ENCODE data around the gene GNAS-AS1.

GNAS-AS1 gene

GRCh38 chr20:58800134-58800871 is 50.4 kb downstream of the GNAS-AS1 start:
- no peak for TF ChIP-seq CTCF (IDR thresholded peaks at IDR 0.05; ENCODE audit: low read depth, low read length)
- TF ChIP-seq POLR2A (IDR thresholded peaks at IDR 0.05; ENCODE audit: extremely low read depth, insufficient read length): no peak
- no peak for TF ChIP-seq MYC (IDR thresholded peaks at IDR 0.05; ENCODE audit: low read depth, low read length)
- no peak for DNase-seq (ENCODE audit: low read depth)

GRCh38 chr20:58797371-58798338 is 53.0 kb downstream of the GNAS-AS1 start:
- DNase-seq (ENCODE audit: low read depth): no peak
- TF ChIP-seq CTCF (IDR thresholded peaks at IDR 0.05; ENCODE audit: low read depth, low read length) (no peak), MYC (IDR thresholded peaks at IDR 0.05; ENCODE audit: low read depth, low read length) (no peak), POLR2A (IDR thresholded peaks at IDR 0.05; ENCODE audit: extremely low read depth, insufficient read length) (no peak), MAX (IDR thresholded peaks at IDR 0.05; ENCODE audit: low read depth, low read length) (no peak)
- no peak overlapping the region for H3K4me3 ChIP-seq (ENCODE audit: low read depth, low read length)

More at GRCh38 chr20:58800134-58800871, 50.4 kb downstream of the GNAS-AS1 start:
- H3K4me3 ChIP-seq (ENCODE audit: low read depth, low read length): no peak overlapping the region

- no peak overlapping the region for H3K4me3 ChIP-seq (ENCODE audit: low read depth, low read length)
- DNase-seq (ENCODE audit: low read depth): no peak
- TF ChIP-seq MAX (IDR thresholded peaks at IDR 0.05; ENCODE audit: low read depth, low read length) (no peak), POLR2A (IDR thresholded peaks at IDR 0.05; ENCODE audit: extremely low read depth, insufficient read length) (no peak), CTCF (IDR thresholded peaks at IDR 0.05; ENCODE audit: low read depth, low read length) (no peak), MYC (IDR thresholded peaks at IDR 0.05; ENCODE audit: low read depth, low read length) (no peak)
Measured at GRCh38 chr20:58795923-58796245, 54.8 kb downstream of the GNAS-AS1 start.

GRCh38 chr20:58795181-58795922 is 55.4 kb downstream of the GNAS-AS1 start:
- TF ChIP-seq MYC (IDR thresholded peaks at IDR 0.05; ENCODE audit: low read depth, low read length): no peak
- no peak for TF ChIP-seq MAX (IDR thresholded peaks at IDR 0.05; ENCODE audit: low read depth, low read length)
- TF ChIP-seq CTCF (IDR thresholded peaks at IDR 0.05; ENCODE audit: low read depth, low read length): no peak
- no peak for TF ChIP-seq POLR2A (IDR thresholded peaks at IDR 0.05; ENCODE audit: extremely low read depth, insufficient read length)
- no peak for DNase-seq (ENCODE audit: low read depth)
- H3K4me3 ChIP-seq (ENCODE audit: low read depth, low read length): no peak overlapping the region

- TF ChIP-seq MAX (IDR thresholded peaks at IDR 0.05; ENCODE audit: low read depth, low read length) (no peak), CTCF (IDR thresholded peaks at IDR 0.05; ENCODE audit: low read depth, low read length) (no peak), POLR2A (IDR thresholded peaks at IDR 0.05; ENCODE audit: extremely low read depth, insufficient read length) (no peak), MYC (IDR thresholded peaks at IDR 0.05; ENCODE audit: low read depth, low read length) (no peak)
- no peak overlapping the region for H3K4me3 ChIP-seq (ENCODE audit: low read depth, low read length)
- DNase-seq (ENCODE audit: low read depth): no peak
Measured at GRCh38 chr20:58794510-58795180, 56.1 kb downstream of the GNAS-AS1 start.

Measured in NB4 (cell line).